Measurements from ENCODE around the gene EPAS1.

GRCh38 chr2:46390036-46390435 is 92.8 kb downstream of the EPAS1 start:
- TF ChIP-seq CTCF (IDR thresholded peaks at IDR 0.05) (no peak), POLR2A (IDR thresholded peaks at IDR 0.05) (no peak)

Measured in transverse colon (tissue), 3 donors.